Esophagus squamous epithelium (tissue), 4 donors: ENCODE measurements around the gene PPL.

Experiments
- CTCF ChIP-seq, 6 experiments: fragments of 450-650 bp in 4 of 6; fragments of 200-600 bp in 2 of 6; sonication (generic) in 2 of 6; IDR thresholded peaks; one replicate each; pipeline ENCODE4 v1.5.1; 2016 to 2019; ENCODE audit warnings: antibody characterized with exemption in 6 of 6, mild to moderate bottlenecking in 4 of 6, moderate library complexity in 4 of 6
- POLR2A ChIP-seq, 4 donors: fragments of 450-650 bp; IDR thresholded peaks; one replicate each; pipeline ENCODE4 v1.6.1; 2017; ENCODE audit warnings: antibody characterized with exemption in 4 of 4, mild to moderate bottlenecking in 4 of 4, moderate library complexity in 3 of 4

GRCh38 chr16:4880006-4880580 is 56.9 kb downstream of the PPL start:
- TF ChIP-seq POLR2A (IDR thresholded peaks at IDR 0.05) (no peak), CTCF (IDR thresholded peaks at IDR 0.05) (no peak)
